ENCODE measurements around the gene SLC6A17.

DNA sequence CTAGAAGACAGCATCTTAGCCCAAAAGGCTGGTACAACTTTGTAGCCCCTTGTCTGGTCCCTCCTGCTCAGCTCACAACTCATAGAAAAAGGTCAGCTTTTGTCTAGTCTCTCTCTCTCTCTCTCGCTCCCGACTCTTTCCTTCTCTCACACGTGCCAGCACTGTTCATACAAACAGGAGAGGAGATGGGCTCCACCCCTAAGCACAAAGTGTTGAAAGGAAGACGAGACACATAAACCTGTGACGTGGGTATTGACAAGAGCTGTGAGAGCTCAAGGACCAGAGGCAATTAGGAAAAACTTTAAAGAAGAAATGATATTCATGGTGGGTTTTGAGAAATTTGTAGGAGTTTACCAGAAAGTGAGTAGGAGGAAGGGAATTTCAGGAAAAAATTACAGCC is 36.3 kb downstream of the SLC6A17 start:
- TF ChIP-seq, protein P1, sequence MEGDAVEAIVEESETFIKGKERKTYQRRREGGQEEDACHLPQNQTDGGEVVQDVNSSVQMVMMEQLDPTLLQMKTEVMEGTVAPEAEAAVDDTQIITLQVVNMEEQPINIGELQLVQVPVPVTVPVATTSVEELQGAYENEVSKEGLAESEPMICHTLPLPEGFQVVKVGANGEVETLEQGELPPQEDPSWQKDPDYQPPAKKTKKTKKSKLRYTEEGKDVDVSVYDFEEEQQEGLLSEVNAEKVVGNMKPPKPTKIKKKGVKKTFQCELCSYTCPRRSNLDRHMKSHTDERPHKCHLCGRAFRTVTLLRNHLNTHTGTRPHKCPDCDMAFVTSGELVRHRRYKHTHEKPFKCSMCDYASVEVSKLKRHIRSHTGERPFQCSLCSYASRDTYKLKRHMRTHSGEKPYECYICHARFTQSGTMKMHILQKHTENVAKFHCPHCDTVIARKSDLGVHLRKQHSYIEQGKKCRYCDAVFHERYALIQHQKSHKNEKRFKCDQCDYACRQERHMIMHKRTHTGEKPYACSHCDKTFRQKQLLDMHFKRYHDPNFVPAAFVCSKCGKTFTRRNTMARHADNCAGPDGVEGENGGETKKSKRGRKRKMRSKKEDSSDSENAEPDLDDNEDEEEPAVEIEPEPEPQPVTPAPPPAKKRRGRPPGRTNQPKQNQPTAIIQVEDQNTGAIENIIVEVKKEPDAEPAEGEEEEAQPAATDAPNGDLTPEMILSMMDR (IDR thresholded peaks at IDR 0.05), result no peak
- TF ChIP-seq ZFX (IDR thresholded peaks at IDR 0.05; ENCODE audit: borderline replicate concordance), result no peak

Measured in 22Rv1 (cell line).